Measurements from ENCODE around the gene FAM83G.
"Not testable (repeated sequence)": the region's sequence is repeated elsewhere in the genome, so short reads cannot be mapped to it uniquely, and the experiment has no call there.

FAM83G gene

GRCh38 chr17:18950944-18951905 lies 53.3 kb downstream of the FAM83G start:
- no peak for DNase-seq

- DNase-seq: no peak
These were observed 54.2 kb downstream of the FAM83G start for GRCh38 chr17:18950346-18950745.

- DNase-seq: no peak
These were observed 55.0 kb downstream of the FAM83G start for GRCh38 chr17:18949566-18949965.

GRCh38 chr17:18948476-18949006 lies 56.0 kb downstream of the FAM83G start:
- no peak for DNase-seq

GRCh38 chr17:18947866-18948265 lies 56.7 kb downstream of the FAM83G start:
- no peak for DNase-seq

GRCh38 chr17:18946536-18946935 lies 58.0 kb downstream of the FAM83G start:
- DNase-seq: no peak

GRCh38 chr17:18944646-18945045 lies 59.9 kb downstream of the FAM83G start:
- no peak for DNase-seq

- DNase-seq: no peak
These were observed 65.9 kb downstream of the FAM83G start for GRCh38 chr17:18938692-18939023.

GRCh38 chr17:18937981-18938691 lies 66.4 kb downstream of the FAM83G start:
- DNase-seq: no peak

- DNase-seq: no peak
These were observed 71.2 kb downstream of the FAM83G start for GRCh38 chr17:18933102-18934058.

- no peak for DNase-seq
These were observed 72.1 kb downstream of the FAM83G start for GRCh38 chr17:18932360-18933055.

- DNase-seq: no peak
These were observed 75.9 kb downstream of the FAM83G start for GRCh38 chr17:18928628-18929125.

GRCh38 chr17:18925187-18925586 lies 79.4 kb downstream of the FAM83G start:
- DNase-seq: no peak

- DNase-seq: not testable (repeated sequence)
These were observed 82.0 kb downstream of the FAM83G start for GRCh38 chr17:18922596-18922995.

- DNase-seq: no peak
These were observed 82.6 kb downstream of the FAM83G start for GRCh38 chr17:18921912-18922451.

- no peak for DNase-seq
These were observed 83.1 kb downstream of the FAM83G start for GRCh38 chr17:18921485-18921884.

GRCh38 chr17:18920911-18921441 lies 83.6 kb downstream of the FAM83G start:
- DNase-seq: no peak

GRCh38 chr17:18919963-18920362 lies 84.6 kb downstream of the FAM83G start:
- no peak for DNase-seq
